IMR-90 (cell line): ENCODE results near the gene LTO1. TPM values are rescaled to one million over a fixed set of nuclear protein-coding genes. Genes with fewer than 3 reads are reported as not detected.

Source experiments
- ATAC-seq: fragments of 200-7000 bp; cut with Tn5 transposase; 2 replicates; pipeline ENCODE4 v1.9.1; 2020; ENCODE audit warnings: low read depth, mild to moderate bottlenecking, moderate library complexity
- BruUV-seq: library from RNA; stranded (reverse); fragments of 400-500 nt; replicated peaks from 2 replicates; lab custom pipeline; 2021; lab: Mats Ljungman, UMichigan
- CTCF ChIA-PET: fragments of 300-600 bp; formaldehyde crosslinking; extraction: SDS; loops from one replicate; lab custom pipeline; 2021; ENCODE audit warnings: antibody characterized with exemption; lab: Yijun Ruan, JAX
- POLR2A ChIA-PET: fragments of 300-600 bp; sonication (Branson Sonifier 250); formaldehyde crosslinking; loops from one replicate; lab custom pipeline; 2022; ENCODE audit warnings: antibody characterized with exemption; ENCODE audit not compliant: unreplicated experiment; lab: Charles Lee
- DNase-seq: peaks from one replicate; pipeline ENCODE4 v3.0.0; 2013
- H2AFZ ChIP-seq: replicated peaks from 2 replicates; pipeline ENCODE3; 2013; ENCODE audit warnings: low read length, mild to moderate bottlenecking; ENCODE audit not compliant: poor library complexity
- H2AK5ac ChIP-seq: 2 replicates; pipeline ENCODE4 v1.6.1; 2013; ENCODE audit warnings: low read depth, low read length, inconsistent platforms
- H2AK9ac ChIP-seq: replicated peaks from 2 replicates; pipeline ENCODE3; 2013; ENCODE audit warnings: mild to moderate bottlenecking, low read depth, low read length, moderate library complexity; ENCODE audit not compliant: poor library complexity
- H2BK120ac ChIP-seq: 2 replicates; pipeline ENCODE4 v1.6.1; 2013; ENCODE audit warnings: low read depth, low read length, inconsistent platforms
- H2BK15ac ChIP-seq: 3 replicates; pipeline ENCODE4 v1.6.1; 2013; ENCODE audit warnings: low read depth, low read length, inconsistent platforms
- H2BK20ac ChIP-seq: 2 replicates; pipeline ENCODE4 v1.6.1; 2013; ENCODE audit warnings: low read depth, mild to moderate bottlenecking, inconsistent platforms, low read length, moderate library complexity
- H2BK5ac ChIP-seq: 2 replicates; pipeline ENCODE4 v1.6.1; 2013; ENCODE audit warnings: mild to moderate bottlenecking, low read depth, low read length, inconsistent platforms; ENCODE audit not compliant: poor library complexity, severe bottlenecking
- H3K14ac ChIP-seq: replicated peaks from 2 replicates; pipeline ENCODE4 v1.6.1; 2013; ENCODE audit warnings: low read depth, low read length, inconsistent platforms
- H3K18ac ChIP-seq: 2 replicates; pipeline ENCODE4 v1.6.1; 2013; ENCODE audit warnings: low read depth, low read length, control low read depth
- H3K23ac ChIP-seq: 2 replicates; pipeline ENCODE4 v1.6.1; 2013; ENCODE audit warnings: low read depth, low read length, inconsistent platforms
- H3K27ac ChIP-seq: 2 replicates; pipeline ENCODE4 v1.5.1; 2013; ENCODE audit warnings: mild to moderate bottlenecking, control low read depth, low read length; ENCODE audit not compliant: insufficient read depth
- H3K27me3 ChIP-seq: 2 replicates; pipeline ENCODE4 v1.6.1; 2013; ENCODE audit warnings: low read length; ENCODE audit not compliant: control insufficient read depth, insufficient read depth
- H3K36me3 ChIP-seq: 2 replicates; pipeline ENCODE4 v1.6.1; 2013; ENCODE audit warnings: low read length, mixed read lengths; ENCODE audit not compliant: control insufficient read depth, insufficient read depth
- H3K4ac ChIP-seq: 2 replicates; pipeline ENCODE4 v1.6.1; 2013; ENCODE audit warnings: low read depth, low read length, inconsistent platforms
- H3K4me1 ChIP-seq: 2 replicates; pipeline ENCODE4 v1.6.1; 2013; ENCODE audit warnings: low read length, mixed read lengths; ENCODE audit not compliant: control insufficient read depth, insufficient read depth
- H3K4me2 ChIP-seq: 2 replicates; pipeline ENCODE4 v1.6.1; 2013; ENCODE audit warnings: low read depth, mild to moderate bottlenecking, control low read depth, low read length, moderate library complexity
- H3K4me3 ChIP-seq: 2 replicates; pipeline ENCODE4 v1.5.1; 2013; ENCODE audit warnings: low read depth, mild to moderate bottlenecking, control low read depth, low read length, moderate library complexity; ENCODE audit not compliant: insufficient read depth
- H3K56ac ChIP-seq: 2 replicates; pipeline ENCODE4 v1.6.1; 2013; ENCODE audit warnings: low read length, inconsistent platforms; ENCODE audit not compliant: insufficient read depth; ENCODE audit errors: extremely low read depth
- H3K79me1 ChIP-seq, 2 experiments: 2 replicates each; pipeline ENCODE4 v1.6.1; 2013; ENCODE audit warnings: low read length in 2 of 2, inconsistent platforms in 1 of 2, low read depth in 1 of 2
- H3K9ac ChIP-seq: 2 replicates; pipeline ENCODE4 v1.6.1; 2013; ENCODE audit warnings: low read depth, low read length, control low read depth
- H3K9me1 ChIP-seq: 2 replicates; pipeline ENCODE4 v1.6.1; 2013; ENCODE audit warnings: low read length, inconsistent platforms; ENCODE audit not compliant: insufficient read depth
- H3K9me3 ChIP-seq: 2 replicates; pipeline ENCODE4 v1.6.1; 2013; ENCODE audit warnings: low read length; ENCODE audit not compliant: control insufficient read depth, insufficient read depth
- H4K20me1 ChIP-seq: 2 replicates; pipeline ENCODE4 v1.6.1; 2013; ENCODE audit warnings: low read length, inconsistent platforms; ENCODE audit not compliant: insufficient read depth
- H4K5ac ChIP-seq: 2 replicates; pipeline ENCODE4 v1.6.1; 2013; ENCODE audit warnings: mild to moderate bottlenecking, low read depth, low read length, control low read depth
- H4K8ac ChIP-seq, 2 experiments: 2 replicates each; pipeline ENCODE4 v1.6.1; 2013; ENCODE audit warnings: low read depth in 2 of 2, low read length in 2 of 2, control low read depth in 1 of 2, inconsistent platforms in 1 of 2
- H4K91ac ChIP-seq: 2 replicates; pipeline ENCODE4 v1.6.1; 2013; ENCODE audit warnings: low read depth, low read length, inconsistent platforms; ENCODE audit not compliant: insufficient read depth
- BHLHE40 ChIP-seq: fragments of 150-350 bp; IDR thresholded peaks from 2 replicates; pipeline ENCODE4 v1.6.1; 2016; ENCODE audit warnings: mild to moderate bottlenecking, low read depth, low read length
- MAFK ChIP-seq: IDR thresholded peaks from 2 replicates; pipeline ENCODE4 v1.6.1; 2012; ENCODE audit warnings: low read depth, low read length, improper control_type of control experiment
- WGBS, 2 experiments: methylation state at CpG; one replicate each; pipeline versions ENCODE4 v1.1.5 to v1.1.7; 2013; ENCODE audit warnings: missing lambda C conversion rate in 2 of 2; ENCODE audit not compliant: insufficient read length in 1 of 2; ENCODE audit errors: extremely low coverage in 2 of 2; 5-methylcytosine and 5-hydroxymethylcytosine counted together
- dilution Hi-C: fragments of 300-500 bp; cut with HindIII; formaldehyde crosslinking; loops from one replicate; pipeline ENCODE4 v1.14.3; 2018; ENCODE audit warnings: low sequenced_read_pairs; ENCODE audit not compliant: unreplicated experiment
- in situ Hi-C: fragments of 300-500 bp; cut with MboI; formaldehyde crosslinking; loops from 3 replicates; pipeline ENCODE4 v1.14.3; 2019; ENCODE audit warnings: low sequenced_read_pairs, inconsistent platforms, mixed read lengths
- intact Hi-C: fragments of 100-400 bp; cut with micrococcal nuclease; formaldehyde crosslinking; loops from 2 replicates; pipeline ENCODE4 v1.10.0; 2022
- polyA plus RNA-seq, 3 experiments: library from polyadenylated mRNA; depleted of rRNA; stranded (reverse); fragments of >200 nt; gene quantifications; 2 replicates each; pipeline ENCODE4 v1.2.3, GENCODE V29; 2012; ENCODE audit warnings: low replicate concordance in 1 of 3
- total RNA-seq: library from RNA; depleted of rRNA; stranded (reverse); fragments of >200 nt; gene quantifications from 2 replicates; pipeline ENCODE4 v1.2.3, GENCODE V29; 2012

The LTO1 gene
- total and polyA plus RNA-seq, 2 of the 4 experiments (the other 2 are of a cell fraction): 8.2 to 23.5 TPM

DNA sequence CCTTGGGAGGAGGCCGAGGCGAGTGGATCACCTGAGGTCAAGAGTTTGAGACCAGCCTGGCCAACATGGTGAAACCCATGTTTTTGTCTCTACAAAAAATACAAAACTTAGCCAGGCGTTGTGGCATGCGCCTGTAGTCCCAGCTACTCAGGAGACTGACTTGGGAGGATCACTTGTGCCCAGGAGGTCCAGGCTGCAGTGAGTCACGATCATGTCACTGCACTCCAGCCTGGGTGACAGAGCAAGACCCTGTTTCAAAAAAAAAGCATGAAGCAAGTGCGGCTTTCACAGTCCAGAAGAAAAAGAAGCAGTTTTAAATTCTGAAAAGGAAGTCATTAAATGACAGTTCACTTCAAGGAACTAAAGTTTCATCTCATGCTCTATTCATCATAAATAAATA lies 7.1 kb upstream of the LTO1 start:
- TF ChIP-seq BHLHE40 (no peak), MAFK (no peak)
- Histone ChIP-seq H3K4me1 (no peaks in the 10 kb centered on the region), H4K20me1 (0 out of 2 replicates have a peak, but pooled peaks cover 4% of the 10 kb centered on the region), H3K27me3 (peaks cover 3% of the 10 kb centered on the region; the same call in 1 of the 2 replicates), H2BK5ac (no peak overlapping the region), H3K4me2 (no peak overlapping the region), H4K5ac (no peak overlapping the region), H2AK5ac (no peak overlapping the region), H3K9me3 (no peaks in the 10 kb centered on the region), H3K14ac (no peak overlapping the region), H2BK120ac (no peak overlapping the region), H3K23ac (no peak overlapping the region), H4K91ac (no peak overlapping the region), H3K9me1 (no peaks in the 10 kb centered on the region), H2BK15ac (no peak overlapping the region), H3K9ac (no peak overlapping the region), H2BK20ac (no peak overlapping the region), H3K18ac (no peak overlapping the region), H3K56ac (no peak overlapping the region), H3K27ac (no peak overlapping the region), H3K79me1 (no peaks in the 10 kb centered on the region), H3K4ac (no peak overlapping the region), H2AK9ac (no peak overlapping the region), H3K4me3 (no peak overlapping the region), H3K36me3 (no peaks in the 10 kb centered on the region), H2AFZ (no peak overlapping the region), H4K8ac (no peak overlapping the region)
- in situ Hi-C loops (no loop called here), intact Hi-C loops (no loop called here), dilution Hi-C loops (no loop called here)
- BruUV-seq: no TSS peak
- ChIA-PET CTCF (no interaction called here), POLR2A (no interaction called here)
- no peak for DNase-seq
- no peak for ATAC-seq
- WGBS, 2 experiments: 77% methylated on average over 3 of the region's 6 CpGs; no CpG with 5 or more reads in 1 of the 2 experiments
